PC-9 (cell line): Measurements from ENCODE around the gene LENG1. TPM values are rescaled to one million over a fixed set of nuclear protein-coding genes. Genes with fewer than 3 reads are reported as not detected.

ENCODE experiments used
- BruUV-seq: library from RNA; stranded (reverse); fragments of 400-500 nt; replicated peaks from 2 replicates; lab custom pipeline; 2021; lab: Mats Ljungman, UMichigan
- CTCF ChIA-PET: fragments of 300-600 bp; sonication (Branson Sonifier 250); formaldehyde crosslinking; loops from one replicate; lab custom pipeline; 2022; ENCODE audit warnings: antibody characterized with exemption; lab: Charles Lee
- POLR2A ChIA-PET: fragments of 300-600 bp; sonication (Branson Sonifier 250); formaldehyde crosslinking; loops from one replicate; lab custom pipeline; 2022; ENCODE audit warnings: antibody characterized with exemption; ENCODE audit not compliant: unreplicated experiment; lab: Charles Lee
- DNase-seq, 2 experiments: peaks; one replicate each; pipeline versions ENCODE4 v3.0.0 to v3.0.0-alpha.2; 2015 to 2022; ENCODE audit warnings: mixed read lengths in 1 of 2
- H2AFZ ChIP-seq: fragments of 200-600 bp; sonication (generic); 2 replicates; pipeline ENCODE4 v1.8.1; 2017; ENCODE audit warnings: antibody characterized with exemption
- H3F3A ChIP-seq: fragments of 200-600 bp; sonication (generic); 2 replicates; pipeline ENCODE4 v1.8.1; 2017; ENCODE audit warnings: antibody characterized with exemption, mild to moderate bottlenecking, low read depth; ENCODE audit not compliant: insufficient read depth
- H3K27ac ChIP-seq: fragments of 200-600 bp; sonication (generic); 2 replicates; pipeline ENCODE4 v1.6.1; 2016; ENCODE audit warnings: mixed run types
- H3K27me3 ChIP-seq: fragments of 200-600 bp; sonication (generic); 2 replicates; pipeline ENCODE4 v1.6.1; 2016; ENCODE audit warnings: low read depth, mixed run types; ENCODE audit not compliant: insufficient read depth
- H3K36me3 ChIP-seq: fragments of 200-600 bp; sonication (generic); 2 replicates; pipeline ENCODE4 v1.6.1; 2016; ENCODE audit warnings: low read depth, mixed run types
- H3K4me1 ChIP-seq: fragments of 200-600 bp; sonication (generic); replicated peaks from 2 replicates; pipeline ENCODE4 v1.6.1; 2016; ENCODE audit warnings: mixed run types; ENCODE audit not compliant: insufficient read depth
- H3K4me2 ChIP-seq: fragments of 200-600 bp; sonication (generic); 2 replicates; pipeline ENCODE4 v1.6.1; 2017; ENCODE audit warnings: mixed run types
- H3K4me3 ChIP-seq: fragments of 200-600 bp; sonication (generic); 2 replicates; pipeline ENCODE4 v1.6.1; 2016; ENCODE audit warnings: mixed run types
- H3K79me2 ChIP-seq: fragments of 200-600 bp; sonication (generic); 2 replicates; pipeline ENCODE4 v1.6.1; 2017; ENCODE audit warnings: low read depth, mixed run types
- H3K9me2 ChIP-seq: fragments of 200-600 bp; sonication (generic); 2 replicates; pipeline ENCODE4 v1.8.1; 2017; ENCODE audit warnings: mild to moderate bottlenecking; ENCODE audit not compliant: insufficient read depth
- H3K9me3 ChIP-seq: fragments of 200-600 bp; sonication (generic); 2 replicates; pipeline ENCODE4 v1.8.1; 2016; ENCODE audit warnings: low read depth; ENCODE audit not compliant: insufficient read depth
- H4K20me1 ChIP-seq: fragments of 200-600 bp; sonication (generic); 2 replicates; pipeline ENCODE4 v1.8.1; 2017; ENCODE audit not compliant: insufficient read depth
- CTCF ChIP-seq: fragments of 200-600 bp; sonication (generic); conservative IDR thresholded peaks from 2 replicates; pipeline ENCODE4 v1.6.1; 2017; ENCODE audit warnings: mixed run types, antibody characterized with exemption, mild to moderate bottlenecking, moderate library complexity
- EZH2 ChIP-seq: fragments of 200-600 bp; sonication (generic); IDR thresholded peaks from 2 replicates; pipeline ENCODE4 v1.8.0; 2017; ENCODE audit warnings: antibody characterized with exemption, low read depth
- intact Hi-C: fragments of 100-400 bp; cut with micrococcal nuclease; formaldehyde crosslinking; loops from one replicate; pipeline ENCODE4 v1.10.0; 2022; ENCODE audit not compliant: unreplicated experiment
- total RNA-seq: library from RNA; stranded (reverse); gene quantifications from 2 replicates; pipeline ENCODE4 v1.2.3, GENCODE V29; 2021

Gene LENG1
- total RNA-seq, 1 experiment from 2014 or later: 6.7 TPM

DNA sequence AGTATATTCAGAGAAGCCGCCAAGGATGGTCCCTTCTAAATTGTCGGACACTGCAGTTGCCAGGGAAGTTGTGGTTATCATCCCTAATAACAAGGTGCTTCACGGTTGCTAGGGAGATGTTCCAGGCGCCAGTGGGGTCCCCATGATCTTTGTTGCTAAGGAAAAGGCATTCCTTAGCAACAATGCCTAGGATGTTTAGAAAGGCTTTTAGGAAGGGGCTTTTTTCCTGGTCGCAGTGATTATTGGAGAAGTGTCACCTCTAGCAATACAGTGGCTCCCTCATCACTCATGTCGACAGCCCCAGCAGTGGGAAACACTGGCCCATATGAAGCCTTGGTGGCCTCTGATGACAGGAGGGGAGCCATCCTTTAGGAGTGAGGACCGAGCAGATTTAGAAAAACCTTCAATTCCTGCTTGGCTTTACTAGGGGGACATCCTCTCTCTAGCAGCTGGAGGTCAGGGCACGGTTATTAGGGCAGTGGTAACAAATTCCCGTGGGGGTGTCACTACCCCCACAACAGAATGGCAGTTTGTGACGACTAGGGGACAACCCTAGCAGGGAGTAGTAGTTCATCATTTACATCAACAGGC lies 19.8 kb upstream of the LENG1 start:
- H3K36me3 ChIP-seq: peaks cover 10% of the 10 kb centered on the region; the same call in 1 of the 2 replicates
- no peak for DNase-seq
- CTCF ChIA-PET: no interaction called here
- no peaks in the 10 kb centered on the region for H3K27me3 ChIP-seq
- no peaks in the 10 kb centered on the region for H3K9me2 ChIP-seq
- TF ChIP-seq CTCF: no peak
- peaks cover 41% of the 10 kb centered on the region for H4K20me1 ChIP-seq
- intact Hi-C loops: no loop called here
- POLR2A ChIA-PET: no interaction called here
- H3K4me2 ChIP-seq: no peak overlapping the region
- no peaks in the 10 kb centered on the region for H3K9me3 ChIP-seq
- no peak overlapping the region for H3K27ac ChIP-seq
- no peak overlapping the region for H3K4me3 ChIP-seq
- no TSS peak for BruUV-seq
- H3F3A ChIP-seq: peaks cover 59% of the 10 kb centered on the region; the same call in 1 of the 2 replicates
- H3K79me2 ChIP-seq: peaks cover 3% of the 10 kb centered on the region; the same call in 1 of the 2 replicates
- no peak overlapping the region for H2AFZ ChIP-seq
- H3K4me1 ChIP-seq: no peaks in the 10 kb centered on the region

DNA sequence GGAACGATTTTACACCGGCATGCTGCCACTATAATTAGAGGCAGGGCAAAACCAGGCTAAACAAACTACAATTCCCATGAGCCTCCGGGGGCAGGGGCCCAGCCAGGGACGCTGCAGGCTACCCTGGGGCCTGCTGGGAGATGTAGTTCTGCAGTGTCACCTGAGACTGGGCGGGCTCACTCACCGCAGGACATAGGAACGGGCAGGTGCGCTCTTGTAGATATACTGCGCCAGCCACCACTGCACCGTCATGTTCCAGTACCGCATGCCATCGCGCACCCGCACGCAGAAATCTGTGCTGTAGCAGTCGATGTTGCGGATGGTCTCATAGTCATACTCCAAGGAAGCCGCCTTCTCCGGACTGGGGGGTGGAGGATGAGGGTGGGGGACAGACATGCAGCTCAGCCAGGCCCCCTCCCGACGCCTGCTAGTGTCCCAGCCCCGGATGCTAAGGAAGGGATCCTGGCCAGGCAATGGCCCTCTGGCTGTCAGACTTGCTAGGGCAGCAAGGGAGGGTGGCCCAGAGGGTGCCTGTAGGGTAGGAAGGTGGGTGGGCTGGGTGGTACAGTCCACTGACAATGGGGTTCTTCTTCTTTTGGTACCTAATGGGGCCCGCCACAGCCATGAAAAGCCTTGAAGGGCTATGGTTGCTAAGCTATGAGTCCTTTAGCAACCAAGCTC lies 19.2 kb upstream of the LENG1 start:
- Histone ChIP-seq H4K20me1 (peaks cover 36% of the 10 kb centered on the region), H3F3A (peaks cover 59% of the 10 kb centered on the region; the same call in 1 of the 2 replicates), H3K4me3 (no peak overlapping the region), H3K9me3 (no peaks in the 10 kb centered on the region), H3K4me1 (peaks cover 2% of the 10 kb centered on the region; the same call in 1 of the 2 replicates), H3K9me2 (no peaks in the 10 kb centered on the region), H3K79me2 (peaks cover 3% of the 10 kb centered on the region; the same call in 1 of the 2 replicates), H3K27me3 (no peaks in the 10 kb centered on the region), H3K36me3 (peaks cover 10% of the 10 kb centered on the region; the same call in 1 of the 2 replicates), H3K27ac (no peak overlapping the region), H2AFZ (no peak overlapping the region), H3K4me2 (no peak overlapping the region)
- ChIA-PET CTCF (no interaction called here), POLR2A (no interaction called here)
- no peak for DNase-seq
- intact Hi-C loops: no loop called here
- no TSS peak for BruUV-seq
- TF ChIP-seq EZH2 (no peak), CTCF (no peak)

GRCh38 chr19:54173951-54174834 lies 14.7 kb upstream of the LENG1 start:
- intact Hi-C loops: loop anchor here (1.0 kb wide), 1 partner anchor 16 kb away; no protein-coding TSS in a partner anchor
- CTCF ChIA-PET: interaction anchor here (0.9 kb wide), 1 partner anchor 17 kb away, joined by 3 read pairs; the partner anchor contains the start of gene TSEN34
- BruUV-seq: no TSS peak

More at GRCh38 chr19:54173951-54174834, 14.7 kb upstream of the LENG1 start:
- peak overlapping the region; percentile 54 for H3K27ac ChIP-seq
- DNase-seq: no peak
- no peak overlapping the region for H2AFZ ChIP-seq
- peak overlapping the region; percentile 78 for H3K4me2 ChIP-seq
- peaks cover 38% of the 10 kb centered on the region for H4K20me1 ChIP-seq
- H3K9me3 ChIP-seq: no peaks in the 10 kb centered on the region
- peaks cover 73% of the 10 kb centered on the region; the same call in 1 of the 2 replicates for H3F3A ChIP-seq
- H3K4me3 ChIP-seq: no peak overlapping the region; the same call in 1 of the 2 replicates
- H3K9me2 ChIP-seq: no peaks in the 10 kb centered on the region
- H3K4me1 ChIP-seq: peaks cover 14% of the 10 kb centered on the region; the same call in 1 of the 2 replicates
- H3K79me2 ChIP-seq: peaks cover 9% of the 10 kb centered on the region
- no peaks in the 10 kb centered on the region for H3K27me3 ChIP-seq
- POLR2A ChIA-PET: interaction anchor here (0.6 to 3.3 kb wide), 4 partner anchors 15 to 225 kb away, joined by 5 to 50 read pairs (median 16); partner anchors contain the start of gene MBOAT7
- TF ChIP-seq EZH2 (no peak), CTCF (no peak)
- H3K36me3 ChIP-seq: peaks cover 10% of the 10 kb centered on the region; the same call in 1 of the 2 replicates
